ENCODE data around the gene ITPR2. TPM values are rescaled to one million over a fixed set of nuclear protein-coding genes. Genes with fewer than 3 reads are reported as not detected.

ITPR2 gene
- total RNA-seq, 1 donor = 19.2 TPM

DNA sequence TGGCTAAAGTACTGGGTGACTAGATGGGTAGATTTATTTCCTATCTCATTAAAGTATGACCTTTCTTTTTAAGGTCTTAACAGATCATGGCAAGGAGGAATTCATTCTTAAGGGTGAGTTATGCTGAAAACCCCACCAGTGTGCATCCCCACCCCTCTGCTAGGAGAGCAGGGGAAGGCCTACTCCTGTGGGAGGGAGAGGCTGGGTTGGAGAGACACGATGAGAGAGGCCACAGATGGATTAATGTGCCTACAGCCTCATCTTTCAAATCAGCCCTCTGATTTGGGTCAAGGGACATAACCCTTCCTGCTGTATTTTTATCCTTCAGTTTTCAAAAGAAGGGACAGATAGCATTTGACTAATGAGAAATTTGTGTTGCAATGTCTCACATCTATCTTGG, 452.1 kb downstream of the ITPR2 start:
- Histone ChIP-seq H2AFZ (ENCODE audit: low read length) (no peak overlapping the region), H3K36me3 (ENCODE audit: insufficient read depth, low read length) (no peaks in the 10 kb centered on the region), H3K27ac (ENCODE audit: low read depth, low read length) (no peak overlapping the region), H3K4me3 (ENCODE audit: insufficient read depth, low read length) (no peak overlapping the region), H4K20me1 (ENCODE audit: insufficient read depth, low read length) (no peaks in the 10 kb centered on the region), H3K79me2 (ENCODE audit: insufficient read depth, low read length) (no peaks in the 10 kb centered on the region), H3K9me3 (ENCODE audit: low read depth, low read length) (no peaks in the 10 kb centered on the region), H3K27me3 (ENCODE audit: insufficient read depth, low read length) (no peaks in the 10 kb centered on the region), H3K4me1 (ENCODE audit: insufficient read depth, low read length) (no peaks in the 10 kb centered on the region), H3K4me2 (ENCODE audit: insufficient read depth, low read length) (no peak overlapping the region)
- no peak for DNase-seq (ENCODE audit: insufficient read length, low spot score, missing footprints)
- TF ChIP-seq, protein P1, sequence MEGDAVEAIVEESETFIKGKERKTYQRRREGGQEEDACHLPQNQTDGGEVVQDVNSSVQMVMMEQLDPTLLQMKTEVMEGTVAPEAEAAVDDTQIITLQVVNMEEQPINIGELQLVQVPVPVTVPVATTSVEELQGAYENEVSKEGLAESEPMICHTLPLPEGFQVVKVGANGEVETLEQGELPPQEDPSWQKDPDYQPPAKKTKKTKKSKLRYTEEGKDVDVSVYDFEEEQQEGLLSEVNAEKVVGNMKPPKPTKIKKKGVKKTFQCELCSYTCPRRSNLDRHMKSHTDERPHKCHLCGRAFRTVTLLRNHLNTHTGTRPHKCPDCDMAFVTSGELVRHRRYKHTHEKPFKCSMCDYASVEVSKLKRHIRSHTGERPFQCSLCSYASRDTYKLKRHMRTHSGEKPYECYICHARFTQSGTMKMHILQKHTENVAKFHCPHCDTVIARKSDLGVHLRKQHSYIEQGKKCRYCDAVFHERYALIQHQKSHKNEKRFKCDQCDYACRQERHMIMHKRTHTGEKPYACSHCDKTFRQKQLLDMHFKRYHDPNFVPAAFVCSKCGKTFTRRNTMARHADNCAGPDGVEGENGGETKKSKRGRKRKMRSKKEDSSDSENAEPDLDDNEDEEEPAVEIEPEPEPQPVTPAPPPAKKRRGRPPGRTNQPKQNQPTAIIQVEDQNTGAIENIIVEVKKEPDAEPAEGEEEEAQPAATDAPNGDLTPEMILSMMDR (IDR thresholded peaks at IDR 0.05; ENCODE audit: extremely low read depth, low read depth, low read length) = no peak

DNA sequence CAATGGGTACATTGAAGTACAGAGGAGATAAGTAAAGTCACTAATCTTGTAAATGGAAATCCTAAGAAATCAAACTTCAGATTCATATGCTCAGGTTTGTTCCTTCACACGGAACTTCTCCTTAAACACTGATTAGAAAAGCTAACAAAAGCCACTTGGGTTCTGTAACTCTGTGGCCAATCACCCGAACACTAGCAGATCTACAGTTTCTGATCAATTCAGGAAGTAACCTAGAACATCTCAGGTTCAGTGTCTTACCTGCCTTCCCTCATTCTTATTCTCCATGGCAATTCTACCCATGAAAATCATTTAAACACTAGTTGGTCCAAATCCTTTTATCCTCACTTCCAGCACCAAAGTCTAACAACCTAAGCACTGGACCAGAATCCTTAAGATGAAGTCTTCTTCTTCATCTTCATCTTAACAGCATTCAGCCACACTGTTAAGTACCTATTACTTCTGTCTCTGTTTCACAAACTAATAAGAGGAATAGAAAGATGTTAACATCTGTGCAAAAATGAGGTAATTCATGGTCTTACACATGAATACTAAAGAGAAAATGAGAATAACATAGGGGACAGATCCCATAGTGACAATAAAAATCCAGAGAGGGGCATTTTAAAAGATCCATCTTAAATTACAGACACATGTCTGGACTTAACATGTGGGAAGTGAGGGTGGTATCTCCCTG, 453.1 kb downstream of the ITPR2 start:
- Histone ChIP-seq H3K4me3 (ENCODE audit: insufficient read depth, low read length) (no peak overlapping the region), H4K20me1 (ENCODE audit: insufficient read depth, low read length) (no peaks in the 10 kb centered on the region), H3K27me3 (ENCODE audit: insufficient read depth, low read length) (no peaks in the 10 kb centered on the region), H3K27ac (ENCODE audit: low read depth, low read length) (no peak overlapping the region), H3K79me2 (ENCODE audit: insufficient read depth, low read length) (no peaks in the 10 kb centered on the region), H2AFZ (ENCODE audit: low read length) (no peak overlapping the region), H3K9me3 (ENCODE audit: low read depth, low read length) (no peaks in the 10 kb centered on the region), H3K4me1 (ENCODE audit: insufficient read depth, low read length) (no peaks in the 10 kb centered on the region), H3K4me2 (ENCODE audit: insufficient read depth, low read length) (no peak overlapping the region), H3K36me3 (ENCODE audit: insufficient read depth, low read length) (no peaks in the 10 kb centered on the region)
- DNase-seq (ENCODE audit: insufficient read length, low spot score, missing footprints) = no peak
- TF ChIP-seq, protein P1 (IDR thresholded peaks at IDR 0.05; ENCODE audit: extremely low read depth, low read depth, low read length) = no peak

DNA sequence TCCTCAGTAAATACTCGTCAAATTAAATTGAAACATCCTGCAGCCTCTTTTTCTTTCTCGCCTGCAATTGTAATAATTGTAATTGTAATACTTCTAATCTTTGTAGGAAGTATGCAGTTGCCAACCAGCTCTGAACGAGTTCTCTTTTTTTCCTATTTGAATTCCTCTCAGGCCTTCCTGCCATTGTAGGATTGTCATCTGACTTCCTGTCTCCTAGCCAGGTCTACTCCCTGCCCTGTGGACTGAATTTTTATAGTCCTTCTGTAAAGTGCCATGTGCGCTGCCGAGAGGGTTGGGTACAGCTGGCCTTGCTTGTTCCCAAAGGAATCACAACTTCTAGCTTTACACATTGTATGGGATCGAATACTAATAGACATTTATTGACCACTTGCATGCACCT, 454.3 kb downstream of the ITPR2 start:
- Histone ChIP-seq H2AFZ (ENCODE audit: low read length) (no peak overlapping the region), H3K36me3 (ENCODE audit: insufficient read depth, low read length) (no peaks in the 10 kb centered on the region), H3K9me3 (ENCODE audit: low read depth, low read length) (no peaks in the 10 kb centered on the region), H3K4me3 (ENCODE audit: insufficient read depth, low read length) (no peak overlapping the region), H3K27ac (ENCODE audit: low read depth, low read length) (no peak overlapping the region), H3K79me2 (ENCODE audit: insufficient read depth, low read length) (no peaks in the 10 kb centered on the region), H3K4me2 (ENCODE audit: insufficient read depth, low read length) (no peak overlapping the region), H3K27me3 (ENCODE audit: insufficient read depth, low read length) (no peaks in the 10 kb centered on the region), H3K4me1 (ENCODE audit: insufficient read depth, low read length) (no peaks in the 10 kb centered on the region), H4K20me1 (ENCODE audit: insufficient read depth, low read length) (no peaks in the 10 kb centered on the region)
- TF ChIP-seq, protein P1 (IDR thresholded peaks at IDR 0.05; ENCODE audit: extremely low read depth, low read depth, low read length) = no peak
- DNase-seq (ENCODE audit: insufficient read length, low spot score, missing footprints) = no peak

DNA sequence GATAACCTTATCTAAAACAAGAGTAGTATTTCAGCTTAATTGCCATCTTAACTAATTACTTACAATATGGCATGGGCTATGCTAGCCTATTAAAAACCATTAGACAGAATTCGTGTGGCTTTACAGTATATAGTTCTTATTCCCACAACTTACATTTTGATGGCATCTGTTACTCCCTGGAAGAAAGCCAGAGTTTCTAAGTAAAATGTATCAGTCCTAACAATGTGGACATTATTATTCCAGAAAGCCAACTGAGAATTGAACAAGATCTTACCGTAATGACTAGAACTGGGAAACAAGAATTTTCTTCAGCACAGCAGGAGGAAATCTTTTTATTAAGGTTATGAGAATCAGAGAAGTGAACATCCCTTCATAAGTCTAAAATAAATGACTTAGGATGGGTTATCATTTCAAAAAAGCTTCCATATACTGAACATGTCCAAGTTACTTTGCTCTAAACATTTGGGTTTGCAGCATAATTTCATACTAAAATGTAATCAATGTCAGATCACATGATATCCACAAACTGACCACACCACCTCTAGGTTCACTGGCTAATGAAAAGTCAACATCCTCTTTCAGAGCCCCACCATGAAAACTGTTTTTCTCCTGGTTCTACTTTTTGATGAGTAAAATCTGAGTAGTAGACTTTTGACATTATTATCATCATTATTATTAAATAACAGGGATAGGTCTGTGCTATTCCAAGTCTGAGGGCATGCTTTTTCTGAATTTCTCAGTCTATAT, 457.9 kb downstream of the ITPR2 start:
- Histone ChIP-seq H3K27ac (ENCODE audit: low read depth, low read length) (no peak overlapping the region), H3K36me3 (ENCODE audit: insufficient read depth, low read length) (no peaks in the 10 kb centered on the region), H3K4me1 (ENCODE audit: insufficient read depth, low read length) (no peaks in the 10 kb centered on the region), H3K4me2 (ENCODE audit: insufficient read depth, low read length) (no peak overlapping the region), H4K20me1 (ENCODE audit: insufficient read depth, low read length) (no peaks in the 10 kb centered on the region), H2AFZ (ENCODE audit: low read length) (no peak overlapping the region), H3K9me3 (ENCODE audit: low read depth, low read length) (no peaks in the 10 kb centered on the region), H3K4me3 (ENCODE audit: insufficient read depth, low read length) (no peak overlapping the region), H3K27me3 (ENCODE audit: insufficient read depth, low read length) (no peaks in the 10 kb centered on the region), H3K79me2 (ENCODE audit: insufficient read depth, low read length) (no peaks in the 10 kb centered on the region)
- TF ChIP-seq, protein P1 (IDR thresholded peaks at IDR 0.05; ENCODE audit: extremely low read depth, low read depth, low read length) = no peak
- no peak for DNase-seq (ENCODE audit: insufficient read length, low spot score, missing footprints)
